ENCODE data around the gene MBD5. TPM values are rescaled to one million over a fixed set of nuclear protein-coding genes. Genes with fewer than 3 reads are reported as not detected.
A peak's percentile ranks its signal among the peaks of the same experiment; 100 is the strongest.
"Not testable (repeated sequence)": the region's sequence is repeated elsewhere in the genome, so short reads cannot be mapped to it uniquely, and the experiment has no call there.

Gene MBD5
- total and polyA plus RNA-seq, 2 donors, result 13.3 to 13.4 TPM

- Histone ChIP-seq H3K9me3 (ENCODE audit: control insufficient read depth in 2 of 2, insufficient read depth in 1 of 2, low read length in 1 of 2) (no peaks in the 10 kb centered on the region), H3K36me3 (ENCODE audit: control insufficient read depth in 2 of 2, insufficient read depth in 2 of 2, low read length in 1 of 2) (no peaks in the 10 kb centered on the region), H3K27ac (ENCODE audit: low read depth in 1 of 2, low read length in 1 of 2) (no peak overlapping the region), H3K27me3 (ENCODE audit: control insufficient read depth in 2 of 2, insufficient read depth in 1 of 2, low read length in 1 of 2) (no peaks in the 10 kb centered on the region), H3K4me3 (ENCODE audit: low read length in 2 of 2) (no peak overlapping the region), H3K4me1 (ENCODE audit: control insufficient read depth in 2 of 2, insufficient read depth in 2 of 2, low read length in 2 of 2) (peaks cover 12 to 54% of the 10 kb centered on the region in 2 donors)
- 96% methylated on average over 13 of the region's 13 CpGs for WGBS
- no peak for DNase-seq (ENCODE audit: low read depth in 6 of 9, low spot score in 9 of 9)
These were observed 511.0 kb downstream of the MBD5 start for GRCh38 chr2:148531669-148532428.

GRCh38 chr2:148533004-148533403 lies 512.1 kb downstream of the MBD5 start:
- Histone ChIP-seq H3K36me3 (ENCODE audit: control insufficient read depth in 2 of 2, insufficient read depth in 2 of 2, low read length in 1 of 2) (no peaks in the 10 kb centered on the region), H3K27me3 (ENCODE audit: control insufficient read depth in 2 of 2, insufficient read depth in 1 of 2, low read length in 1 of 2) (no peaks in the 10 kb centered on the region), H3K9me3 (ENCODE audit: control insufficient read depth in 2 of 2, insufficient read depth in 1 of 2, low read length in 1 of 2) (no peaks in the 10 kb centered on the region), H3K27ac (ENCODE audit: low read depth in 1 of 2, low read length in 1 of 2) (no peak overlapping the region), H3K4me3 (ENCODE audit: low read length in 2 of 2) (no peak overlapping the region), H3K4me1 (ENCODE audit: control insufficient read depth in 2 of 2, insufficient read depth in 2 of 2, low read length in 2 of 2) (peaks cover 7 to 43% of the 10 kb centered on the region in 2 donors)
- WGBS, result 96% methylated on average over 8 of the region's 8 CpGs
- peak in 1 of 9 donors; percentile 51 for DNase-seq (ENCODE audit: low read depth in 6 of 9, low spot score in 9 of 9)

GRCh38 chr2:148533685-148534084 lies 512.8 kb downstream of the MBD5 start:
- Histone ChIP-seq H3K4me3 (ENCODE audit: low read length in 2 of 2) (no peak overlapping the region), H3K27me3 (ENCODE audit: control insufficient read depth in 2 of 2, insufficient read depth in 1 of 2, low read length in 1 of 2) (no peaks in the 10 kb centered on the region), H3K4me1 (ENCODE audit: control insufficient read depth in 2 of 2, insufficient read depth in 2 of 2, low read length in 2 of 2) (peaks cover 2 to 44% of the 10 kb centered on the region in 2 donors), H3K27ac (ENCODE audit: low read depth in 1 of 2, low read length in 1 of 2) (no peak overlapping the region), H3K9me3 (ENCODE audit: control insufficient read depth in 2 of 2, insufficient read depth in 1 of 2, low read length in 1 of 2) (no peaks in the 10 kb centered on the region), H3K36me3 (ENCODE audit: control insufficient read depth in 2 of 2, insufficient read depth in 2 of 2, low read length in 1 of 2) (no peaks in the 10 kb centered on the region)
- DNase-seq (ENCODE audit: low read depth in 6 of 9, low spot score in 9 of 9), result peak in 1 of 9 donors; percentile 40
- WGBS, result 98% methylated on average over 3 of the region's 3 CpGs

GRCh38 chr2:148534416-148535204 lies 513.7 kb downstream of the MBD5 start:
- H3K4me1 ChIP-seq (ENCODE audit: control insufficient read depth in 2 of 2, insufficient read depth in 2 of 2, low read length in 2 of 2), result peaks cover 3 to 43% of the 10 kb centered on the region in 2 donors
- H3K9me3 ChIP-seq (ENCODE audit: control insufficient read depth in 2 of 2, insufficient read depth in 1 of 2, low read length in 1 of 2), result no peaks in the 10 kb centered on the region
- no peak overlapping the region for H3K4me3 ChIP-seq (ENCODE audit: low read length in 2 of 2)
- H3K36me3 ChIP-seq (ENCODE audit: control insufficient read depth in 2 of 2, insufficient read depth in 2 of 2, low read length in 1 of 2), result no peaks in the 10 kb centered on the region
- 96% methylated on average over 12 of the region's 12 CpGs for WGBS
- no peak for DNase-seq (ENCODE audit: low read depth in 6 of 9, low spot score in 9 of 9)
- no peak overlapping the region for H3K27ac ChIP-seq (ENCODE audit: low read depth in 1 of 2, low read length in 1 of 2)
- H3K27me3 ChIP-seq (ENCODE audit: control insufficient read depth in 2 of 2, insufficient read depth in 1 of 2, low read length in 1 of 2), result no peaks in the 10 kb centered on the region

- peaks cover 11 to 47% of the 10 kb centered on the region in 2 donors for H3K4me1 ChIP-seq (ENCODE audit: control insufficient read depth in 2 of 2, insufficient read depth in 2 of 2, low read length in 2 of 2)
- 82% methylated on average over 1 of the region's 1 CpG for WGBS
- peak in 2 of 9 donors; percentile 35 to 63 for DNase-seq (ENCODE audit: low read depth in 6 of 9, low spot score in 9 of 9)
- H3K36me3 ChIP-seq (ENCODE audit: control insufficient read depth in 2 of 2, insufficient read depth in 2 of 2, low read length in 1 of 2), result no peaks in the 10 kb centered on the region
- no peaks in the 10 kb centered on the region for H3K27me3 ChIP-seq (ENCODE audit: control insufficient read depth in 2 of 2, insufficient read depth in 1 of 2, low read length in 1 of 2)
- H3K27ac ChIP-seq (ENCODE audit: low read depth in 1 of 2, low read length in 1 of 2), result no peak overlapping the region
- no peak overlapping the region for H3K4me3 ChIP-seq (ENCODE audit: low read length in 2 of 2)
- H3K9me3 ChIP-seq (ENCODE audit: control insufficient read depth in 2 of 2, insufficient read depth in 1 of 2, low read length in 1 of 2), result peaks cover 0 to 3% of the 10 kb centered on the region in 2 donors
These were observed 517.5 kb downstream of the MBD5 start for GRCh38 chr2:148538375-148538774.

- Histone ChIP-seq H3K4me1 (ENCODE audit: control insufficient read depth in 2 of 2, insufficient read depth in 2 of 2, low read length in 2 of 2) (peaks cover 11 to 34% of the 10 kb centered on the region in 2 donors), H3K27ac (ENCODE audit: low read depth in 1 of 2, low read length in 1 of 2) (peak overlapping the region in 1 of 2 donors; percentile 36), H3K36me3 (ENCODE audit: control insufficient read depth in 2 of 2, insufficient read depth in 2 of 2, low read length in 1 of 2) (no peaks in the 10 kb centered on the region), H3K4me3 (ENCODE audit: low read length in 2 of 2) (no peak overlapping the region), H3K27me3 (ENCODE audit: control insufficient read depth in 2 of 2, insufficient read depth in 1 of 2, low read length in 1 of 2) (no peaks in the 10 kb centered on the region), H3K9me3 (ENCODE audit: control insufficient read depth in 2 of 2, insufficient read depth in 1 of 2, low read length in 1 of 2) (peaks cover 0 to 3% of the 10 kb centered on the region in 2 donors)
- DNase-seq (ENCODE audit: low read depth in 6 of 9, low spot score in 9 of 9), result peak in 3 of 9 donors; percentile 46 to 76 (median 55)
- WGBS, result 60% methylated on average over 8 of the region's 8 CpGs
These were observed 519.1 kb downstream of the MBD5 start for GRCh38 chr2:148540022-148540421.

GRCh38 chr2:148541792-148542191 lies 520.9 kb downstream of the MBD5 start:
- H3K4me3 ChIP-seq (ENCODE audit: low read length in 2 of 2), result no peak overlapping the region
- H3K4me1 ChIP-seq (ENCODE audit: control insufficient read depth in 2 of 2, insufficient read depth in 2 of 2, low read length in 2 of 2), result peaks cover 11 to 45% of the 10 kb centered on the region in 2 donors
- H3K36me3 ChIP-seq (ENCODE audit: control insufficient read depth in 2 of 2, insufficient read depth in 2 of 2, low read length in 1 of 2), result no peaks in the 10 kb centered on the region
- WGBS, result 99% methylated on average over 3 of the region's 3 CpGs
- H3K27ac ChIP-seq (ENCODE audit: low read depth in 1 of 2, low read length in 1 of 2), result peak overlapping the region in 1 of 2 donors; percentile 20
- no peak for DNase-seq (ENCODE audit: low read depth in 6 of 9, low spot score in 9 of 9)
- peaks cover 0 to 6% of the 10 kb centered on the region in 2 donors for H3K9me3 ChIP-seq (ENCODE audit: control insufficient read depth in 2 of 2, insufficient read depth in 1 of 2, low read length in 1 of 2)
- H3K27me3 ChIP-seq (ENCODE audit: control insufficient read depth in 2 of 2, insufficient read depth in 1 of 2, low read length in 1 of 2), result no peaks in the 10 kb centered on the region

GRCh38 chr2:148542614-148543013 lies 521.7 kb downstream of the MBD5 start:
- peaks cover 0 to 6% of the 10 kb centered on the region in 2 donors for H3K9me3 ChIP-seq (ENCODE audit: control insufficient read depth in 2 of 2, insufficient read depth in 1 of 2, low read length in 1 of 2)
- peaks cover 11 to 45% of the 10 kb centered on the region in 2 donors for H3K4me1 ChIP-seq (ENCODE audit: control insufficient read depth in 2 of 2, insufficient read depth in 2 of 2, low read length in 2 of 2)
- no peaks in the 10 kb centered on the region for H3K27me3 ChIP-seq (ENCODE audit: control insufficient read depth in 2 of 2, insufficient read depth in 1 of 2, low read length in 1 of 2)
- no peak for DNase-seq (ENCODE audit: low read depth in 6 of 9, low spot score in 9 of 9)
- no peaks in the 10 kb centered on the region for H3K36me3 ChIP-seq (ENCODE audit: control insufficient read depth in 2 of 2, insufficient read depth in 2 of 2, low read length in 1 of 2)
- WGBS, result 94% methylated on average over 6 of the region's 6 CpGs
- H3K4me3 ChIP-seq (ENCODE audit: low read length in 2 of 2), result no peak overlapping the region
- H3K27ac ChIP-seq (ENCODE audit: low read depth in 1 of 2, low read length in 1 of 2), result no peak overlapping the region

- 94% methylated on average over 5 of the region's 5 CpGs for WGBS
- H3K4me1 ChIP-seq (ENCODE audit: control insufficient read depth in 2 of 2, insufficient read depth in 2 of 2, low read length in 2 of 2), result peaks cover 11 to 43% of the 10 kb centered on the region in 2 donors
- not testable (repeated sequence) for H3K27ac ChIP-seq (ENCODE audit: low read depth in 1 of 2, low read length in 1 of 2); H3K9me3 ChIP-seq (ENCODE audit: control insufficient read depth in 2 of 2, insufficient read depth in 1 of 2, low read length in 1 of 2); H3K4me3 ChIP-seq (ENCODE audit: low read length in 2 of 2); DNase-seq (ENCODE audit: low read depth in 6 of 9, low spot score in 9 of 9); H3K27me3 ChIP-seq (ENCODE audit: control insufficient read depth in 2 of 2, insufficient read depth in 1 of 2, low read length in 1 of 2); H3K36me3 ChIP-seq (ENCODE audit: control insufficient read depth in 2 of 2, insufficient read depth in 2 of 2, low read length in 1 of 2)
These were observed 522.2 kb downstream of the MBD5 start for GRCh38 chr2:148543088-148543540.
